Retina (tissue), 1 donor: ENCODE data around the gene PRMT9.

Source experiments
- DNase-seq: peaks from one replicate; pipeline ENCODE4 v3.0.0-alpha.2; 2016

PRMT9 gene

GRCh38 chr4:147683717-147684700 lies at the start of gene PRMT9:
Gene PRMT9, minus strand, starts transcription at chr4:147684163. Its CDS starts 176 bp downstream, at chr4:147683987.
- peak; percentile 94 for DNase-seq

DNA sequence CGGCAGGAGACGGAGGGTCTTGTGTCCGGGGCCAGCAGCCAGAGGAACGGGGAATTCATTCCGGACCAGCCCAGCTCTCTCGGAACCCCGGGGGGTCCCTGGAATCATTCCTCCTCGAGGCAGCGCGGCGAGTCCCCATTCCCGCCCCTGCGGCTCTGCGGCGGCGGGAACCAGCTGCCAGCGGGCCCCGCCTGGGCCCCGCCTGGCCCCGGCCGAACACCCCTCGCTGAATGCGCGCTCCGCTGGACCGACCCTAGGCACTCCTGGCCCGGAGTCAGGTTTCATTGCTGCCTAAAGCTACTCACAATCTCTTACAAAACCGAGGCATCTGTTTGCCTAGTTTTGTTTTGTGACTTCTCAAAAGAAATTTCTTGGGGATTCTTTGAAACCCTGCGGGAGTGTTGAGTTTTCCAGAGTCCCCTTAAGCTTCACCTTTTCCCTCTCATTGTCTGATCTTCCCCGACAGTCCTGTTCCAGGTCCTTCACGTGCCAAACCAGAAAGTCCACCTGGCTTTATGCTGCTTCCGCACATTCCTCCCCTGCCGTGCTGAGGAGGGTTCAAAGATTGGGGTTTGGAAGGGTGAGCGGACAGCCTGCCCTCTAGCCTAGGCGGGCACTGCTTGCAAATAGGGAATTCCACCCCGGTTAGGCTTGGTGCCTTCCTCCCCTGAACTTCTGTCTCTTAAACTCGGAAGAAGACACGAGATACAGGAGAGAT lies 48.7 kb upstream of the PRMT9 start:
- DNase-seq, result no peak

GRCh38 chr4:147731580-147732517 lies 47.9 kb upstream of the PRMT9 start, which contains the start of gene ARHGAP10:
Gene ARHGAP10, plus strand, starts transcription at chr4:147732088. Its CDS starts 214 bp downstream, at chr4:147732302.
- peak; percentile 86 for DNase-seq

DNA sequence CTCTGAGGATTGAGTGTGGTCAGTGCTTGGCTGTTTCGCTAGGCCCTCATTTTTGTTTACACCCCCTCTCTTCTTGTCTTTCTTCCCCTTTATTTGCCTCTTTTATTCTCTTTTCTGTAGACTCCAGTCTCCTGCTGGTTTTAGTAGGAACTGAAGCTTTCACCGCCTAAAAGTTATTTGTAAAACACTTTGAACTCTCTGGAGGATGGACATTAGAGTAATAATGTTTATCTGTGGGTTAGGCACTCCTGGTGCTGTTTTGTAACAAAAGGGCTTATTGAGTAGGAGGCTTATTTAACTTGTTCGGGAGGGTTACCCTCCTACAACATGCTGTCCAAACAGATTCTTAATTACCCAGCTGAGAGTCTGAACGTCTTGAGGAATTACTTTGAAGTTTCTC lies 46.4 kb upstream of the PRMT9 start:
- peak; percentile 26 for DNase-seq

DNA sequence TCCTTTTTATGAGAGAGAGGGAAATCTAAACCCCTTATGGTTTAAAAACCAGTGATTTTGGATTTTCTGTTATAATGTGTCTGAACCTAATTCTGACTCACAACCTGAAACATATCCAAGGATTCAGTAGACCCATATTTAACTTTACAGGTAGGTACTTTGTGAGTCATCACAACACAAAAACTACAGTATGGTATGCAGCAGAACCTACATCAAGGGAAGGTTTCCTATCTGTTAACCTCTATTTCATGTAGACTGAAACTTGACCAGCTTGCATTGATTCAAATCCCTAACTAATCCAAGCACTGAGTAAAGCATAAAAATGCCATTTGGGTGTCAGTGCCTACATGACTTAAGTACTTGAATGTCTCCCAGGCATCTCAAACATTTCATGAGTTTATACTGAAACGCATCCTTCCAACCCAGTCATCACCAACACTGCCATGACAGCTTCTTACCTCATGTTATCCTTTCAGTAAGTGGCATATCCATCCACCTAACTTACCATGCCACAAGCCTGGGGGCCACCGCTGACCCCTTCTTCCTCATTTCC lies 43.6 kb upstream of the PRMT9 start:
- DNase-seq, result no peak

DNA sequence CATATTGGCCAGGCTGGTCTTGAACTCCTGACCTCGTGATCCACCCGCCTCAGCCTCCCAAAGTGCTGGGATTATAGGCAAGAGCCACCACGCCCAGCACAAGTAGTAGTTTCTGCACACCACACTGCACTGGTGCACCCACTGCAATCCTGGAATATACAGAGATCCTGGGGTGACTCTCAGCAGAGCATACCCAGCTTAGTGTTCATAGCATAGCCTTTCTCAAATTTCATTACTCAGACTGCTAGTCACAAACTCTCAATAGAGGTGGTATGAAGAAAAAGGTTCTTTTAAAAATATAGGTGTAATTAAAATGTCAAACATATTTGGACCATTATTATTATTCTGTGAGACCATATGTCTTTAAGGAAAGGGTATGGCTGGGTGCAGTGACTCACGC lies 41.7 kb upstream of the PRMT9 start:
- DNase-seq, result no peak

DNA sequence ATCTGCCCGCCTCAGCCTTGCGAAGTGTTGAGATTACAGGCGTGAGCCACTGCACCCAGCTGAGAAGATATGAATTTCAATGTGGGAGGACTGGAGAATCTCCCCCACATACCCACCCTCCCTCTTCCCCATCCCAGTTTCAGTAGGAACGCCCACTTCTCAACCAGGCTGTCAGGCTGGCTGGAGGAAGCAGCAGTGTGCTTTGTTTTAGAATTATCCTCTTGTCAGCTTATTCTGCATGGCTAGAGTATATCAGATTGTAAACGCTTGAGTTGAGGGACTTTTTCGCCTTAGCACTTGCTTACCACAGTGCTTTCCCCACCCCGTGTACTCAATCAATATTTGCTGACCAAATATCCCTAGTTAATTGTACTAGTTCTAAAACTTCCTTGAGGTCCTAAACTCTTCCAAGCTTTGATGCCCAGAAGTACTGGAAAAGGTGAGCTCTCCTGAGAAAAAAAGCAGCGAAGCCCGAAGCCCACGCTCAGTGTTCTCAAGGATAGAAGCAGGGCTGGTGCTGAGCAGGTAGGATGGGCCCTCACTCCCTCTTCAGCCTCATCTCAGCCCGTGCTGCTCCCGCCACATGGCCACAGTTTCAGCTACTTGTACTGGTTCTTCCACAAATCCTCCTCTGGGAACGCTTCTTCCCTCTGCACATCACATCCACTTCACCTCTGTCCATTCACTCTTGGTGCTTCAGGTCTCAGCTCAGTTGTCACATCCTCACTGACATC lies 40.7 kb upstream of the PRMT9 start:
- no peak for DNase-seq

- DNase-seq, result no peak
Measured at GRCh38 chr4:147723326-147723725, 39.4 kb upstream of the PRMT9 start.

DNA sequence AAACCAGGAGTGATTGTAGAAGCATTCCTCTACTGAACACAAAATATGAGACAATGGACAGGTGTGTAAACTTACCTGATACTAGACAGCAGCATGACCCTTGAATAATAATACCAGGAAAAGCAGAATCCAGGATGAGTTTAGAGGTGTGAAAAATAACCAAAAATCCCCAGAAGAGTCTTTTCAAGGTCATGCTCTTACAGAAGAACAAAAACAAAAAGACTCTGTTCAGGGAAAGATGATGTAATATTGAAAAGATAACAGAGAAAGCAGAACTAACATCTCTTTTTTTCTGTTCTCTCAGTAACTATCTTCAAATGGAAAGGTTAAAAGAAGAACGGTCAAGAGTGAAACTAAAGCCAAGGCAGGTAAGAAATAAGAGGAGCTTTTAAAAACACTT lies 33.9 kb upstream of the PRMT9 start:
- DNase-seq, result no peak

- DNase-seq, result no peak
Measured at GRCh38 chr4:147714575-147715401, 30.8 kb upstream of the PRMT9 start.

DNA sequence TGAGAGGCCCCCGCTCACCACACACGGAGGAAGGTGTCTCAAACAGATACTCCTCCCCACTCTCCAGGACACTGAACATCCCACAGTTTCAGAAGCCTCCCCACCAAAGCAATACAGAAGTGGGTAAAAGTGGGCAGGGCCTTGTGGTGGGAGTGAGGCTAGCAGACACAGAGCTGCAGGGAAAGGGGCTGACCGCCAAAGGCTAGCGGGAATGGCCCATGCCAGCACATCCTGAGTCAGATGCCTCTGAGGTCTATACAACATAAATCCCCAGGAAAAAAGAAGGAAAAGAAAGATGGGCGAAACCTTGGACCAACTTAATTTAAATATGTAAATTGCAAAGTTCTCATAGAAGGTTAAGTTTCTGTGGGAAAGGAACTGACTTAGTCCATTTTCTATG lies 26.0 kb upstream of the PRMT9 start:
- no peak for DNase-seq

DNA sequence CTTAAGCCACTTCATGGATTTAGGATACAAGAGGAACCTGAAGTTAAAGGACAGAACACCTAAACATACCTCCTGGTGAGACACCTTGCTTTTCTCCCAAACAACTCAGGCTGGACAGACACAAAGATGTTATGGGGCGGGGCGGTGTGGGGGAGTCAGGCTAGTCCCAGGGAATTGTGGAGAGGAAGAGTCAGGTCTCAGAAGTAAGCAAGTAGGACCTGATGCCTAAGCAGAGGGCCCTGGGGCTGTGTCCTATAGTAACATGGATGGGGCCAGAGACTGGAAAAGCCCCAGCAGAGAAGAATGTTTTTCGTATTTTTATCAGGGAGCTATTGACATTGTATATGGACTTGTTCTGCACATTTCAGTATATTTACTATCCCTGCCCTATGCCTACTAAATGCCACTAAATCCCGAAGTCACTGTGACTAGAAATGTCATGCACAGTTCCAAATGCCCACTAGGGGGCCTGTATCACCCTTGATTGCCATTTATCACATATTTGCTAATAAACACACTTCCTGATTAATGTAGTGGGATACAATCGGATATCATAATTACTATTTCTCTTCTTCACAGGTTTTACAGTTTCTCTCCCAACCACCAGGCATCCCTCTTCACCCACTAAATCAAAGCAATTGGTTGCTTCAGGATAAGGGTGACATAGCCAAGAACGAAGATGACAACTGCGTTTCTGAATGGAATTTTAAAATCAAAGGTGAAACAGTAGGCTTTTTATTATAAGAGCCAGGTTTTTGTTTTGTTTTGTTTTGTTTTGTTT lies 24.1 kb upstream of the PRMT9 start:
- peak; percentile 53 for DNase-seq

GRCh38 chr4:147704846-147705245 lies 20.9 kb upstream of the PRMT9 start:
- no peak for DNase-seq

DNA sequence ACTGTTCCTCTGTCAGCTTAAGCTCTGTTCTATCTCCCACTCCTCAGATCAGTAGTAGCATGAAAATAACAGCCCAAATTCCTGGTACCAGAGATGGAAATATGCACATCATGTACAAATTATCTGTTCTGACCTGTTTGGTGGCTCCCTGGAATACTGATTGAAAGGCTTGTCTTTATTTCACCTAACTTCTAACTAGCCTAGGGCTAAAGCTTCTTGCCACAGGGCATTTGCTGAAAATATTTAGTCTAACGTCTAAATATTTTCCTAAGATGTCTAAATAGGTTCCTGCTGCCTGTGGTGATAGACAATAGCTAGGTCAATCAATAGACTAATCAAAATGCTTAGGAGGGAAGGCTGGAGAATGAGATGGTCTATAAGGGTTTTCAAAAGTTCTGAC lies 12.9 kb upstream of the PRMT9 start:
- DNase-seq, result no peak

DNA sequence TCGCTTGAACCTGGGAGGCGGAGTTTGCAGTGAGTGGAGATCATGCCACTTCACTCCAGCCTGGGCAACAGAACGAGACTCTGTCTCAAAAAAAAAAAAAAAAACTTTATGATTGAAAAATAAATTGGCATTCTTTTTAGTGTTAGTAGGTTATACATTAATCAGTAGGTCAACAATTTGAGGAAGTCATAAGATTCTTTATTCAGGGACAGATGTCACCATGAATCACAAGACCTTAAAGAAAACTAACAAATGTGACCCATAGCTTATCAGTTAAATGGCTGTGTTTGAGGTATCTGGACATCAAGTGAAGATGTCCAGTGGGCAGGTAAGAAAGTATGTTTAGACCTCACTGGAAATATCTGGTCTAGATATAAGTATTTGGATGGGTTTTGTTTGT lies 9.3 kb upstream of the PRMT9 start:
- DNase-seq, result no peak

DNA sequence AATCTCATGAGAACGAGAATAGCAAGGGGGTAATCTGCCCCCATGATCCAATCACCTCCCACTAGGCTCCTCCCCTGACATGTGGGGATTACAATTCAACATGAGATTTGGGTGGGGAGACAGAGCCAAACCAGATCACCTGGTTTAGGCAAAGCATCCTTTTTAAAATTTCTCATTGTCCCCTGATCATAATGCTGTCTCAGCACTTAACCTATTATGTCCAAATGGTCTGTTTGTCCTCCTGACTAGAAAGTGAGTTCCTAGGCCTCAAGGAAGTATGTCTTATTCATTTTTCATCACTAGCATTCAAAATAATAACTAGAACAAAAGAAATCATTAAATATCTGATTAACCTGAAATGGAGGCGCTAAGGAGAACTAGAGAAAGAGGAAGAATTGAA lies 7.9 kb upstream of the PRMT9 start:
- DNase-seq, result no peak

DNA sequence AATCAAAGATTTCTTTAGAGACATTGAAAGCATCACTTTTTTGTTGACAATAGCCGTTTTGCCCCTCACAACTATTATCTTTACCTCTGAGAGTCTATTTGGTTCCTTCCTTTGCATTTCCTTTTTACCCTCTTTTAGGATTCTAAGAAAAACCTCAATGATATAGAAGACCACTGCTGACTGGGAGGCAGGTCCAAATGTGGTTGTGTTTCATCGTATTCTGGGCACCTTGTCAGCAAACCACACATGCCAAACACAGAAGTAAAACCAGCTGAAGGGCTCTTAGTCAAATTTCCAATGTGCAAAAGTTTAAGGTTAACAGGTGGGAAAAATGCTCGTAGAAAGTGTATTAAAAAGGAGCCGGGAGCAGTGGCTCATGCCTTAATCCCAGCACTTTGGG lies 5.1 kb upstream of the PRMT9 start:
- no peak for DNase-seq

GRCh38 chr4:147683188-147683591 lies 773 bp downstream of the PRMT9 start:
- DNase-seq, result no peak

DNA sequence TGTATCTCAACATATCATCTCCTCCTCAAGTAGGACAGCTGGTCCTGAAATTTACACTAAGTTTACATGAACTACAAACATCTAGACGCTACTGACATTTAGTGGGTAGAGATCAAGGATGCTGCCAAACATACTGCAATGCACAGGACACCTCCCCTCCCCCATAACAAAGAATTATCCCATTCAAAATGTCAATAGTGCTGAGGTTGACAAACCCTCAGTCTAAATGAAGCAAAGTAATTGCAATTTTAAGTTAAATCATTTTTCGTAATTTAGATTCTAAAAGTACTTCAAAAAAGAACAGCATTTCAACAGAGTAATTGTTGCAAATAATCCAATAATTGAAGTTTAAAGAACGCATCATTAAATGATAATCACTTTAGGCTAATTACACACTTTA lies 1.2 kb downstream of the PRMT9 start:
- no peak for DNase-seq
